Airway epithelial cell (primary cell): ENCODE data around the gene SLC35G2. TPM values are rescaled to one million over a fixed set of nuclear protein-coding genes. Genes with fewer than 3 reads are reported as not detected.

ENCODE experiments used
- total RNA-seq: library from RNA; depleted of rRNA; stranded (reverse); fragments of >200 nt; gene quantifications from 2 replicates; pipeline ENCODE4 v1.2.3, GENCODE V29; 2015

SLC35G2 gene
- total RNA-seq, result 1.3 and 3.4 TPM in 2 replicates

DNA sequence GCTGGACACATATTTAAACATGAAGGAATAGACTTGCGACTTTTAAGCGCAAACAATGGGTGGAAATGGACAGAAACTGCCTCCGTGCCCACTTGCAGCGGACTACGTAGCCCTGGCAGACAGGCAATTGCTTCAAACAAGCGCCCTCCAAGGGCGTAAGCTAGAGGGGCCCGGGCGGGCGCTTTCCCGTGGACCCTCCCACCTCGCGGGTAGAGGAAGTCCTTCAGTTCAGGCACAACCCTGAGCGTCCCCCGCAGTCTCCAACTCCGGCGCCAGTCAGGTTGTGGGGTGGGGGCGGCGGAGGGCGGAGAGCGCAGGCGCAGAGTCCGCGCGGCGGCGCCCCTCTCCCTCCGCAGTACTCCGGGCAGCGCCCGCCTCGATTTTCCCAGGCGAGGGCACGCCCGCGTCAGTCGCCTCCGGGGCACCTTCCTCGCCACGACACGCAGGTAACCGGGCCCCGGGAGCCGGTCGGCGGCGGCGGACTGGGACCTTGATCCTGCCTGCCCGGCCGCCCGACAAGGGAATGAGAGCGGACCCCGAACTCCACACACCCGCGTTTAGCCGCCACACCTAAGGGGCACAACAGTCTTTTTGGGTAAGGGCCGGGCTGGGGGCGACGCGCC is at the start of gene SLC35G2:
TSS of gene SLC35G2 (plus strand) at position 358 of the 623 bp plus-strand sequence. CDS start 35,335 bp downstream, outside the sequence.

GRCh38 chr3:136861890-136862616 is 43.1 kb downstream of the SLC35G2 start, which contains the start of gene NCK1:
NCK1 (plus strand) TSS chr3:136862208; CDS start chr3:136928002, 65,794 bp downstream.

Other genes starting within 250 kb of the SLC35G2 start
- 7.2 and 12.2 TPM in 2 replicates for gene STAG1, start 66.7 kb upstream of the SLC35G2 start, total RNA-seq
- gene NCK1, start 43.1 kb downstream of the SLC35G2 start, total RNA-seq, result 34.8 and 47.8 TPM in 2 replicates
- 46.2 and 56.7 TPM in 2 replicates for gene IL20RB, start 138.9 kb downstream of the SLC35G2 start, total RNA-seq